ENCODE results near the gene SF3B2.

Gene SF3B2

DNA sequence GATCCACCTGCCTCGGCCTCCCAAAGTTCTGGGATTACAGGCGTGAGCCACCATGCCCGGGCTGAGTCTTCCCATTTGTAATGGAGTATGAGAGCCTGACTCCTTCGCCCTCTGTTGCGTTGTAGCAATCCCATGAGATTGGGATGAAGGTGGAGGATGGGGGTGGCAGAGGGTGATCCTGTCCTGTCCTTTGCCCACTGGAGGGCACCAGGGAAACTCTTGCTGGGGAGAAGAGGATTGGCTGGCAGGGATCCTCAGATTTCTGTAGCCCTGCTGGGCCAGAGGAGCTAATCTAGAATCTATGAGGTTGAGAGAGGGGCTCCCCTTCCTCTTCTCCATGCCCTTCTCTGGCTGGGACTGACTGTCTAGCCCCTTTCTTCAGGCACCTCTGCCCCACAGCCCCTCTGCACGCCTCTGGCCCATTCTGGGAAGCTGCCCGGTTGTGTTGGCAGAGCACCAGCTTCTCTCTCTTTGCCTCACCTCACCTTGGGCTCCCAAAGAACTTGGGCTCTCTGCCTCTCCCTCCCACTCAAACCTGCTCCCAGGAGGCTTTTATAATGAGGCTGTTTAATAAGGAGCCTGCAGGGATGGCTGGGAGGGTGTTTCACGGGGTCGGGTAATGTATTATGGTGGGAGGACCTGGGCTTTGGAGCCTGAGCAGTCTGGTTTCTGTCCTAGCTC lies 16.4 kb upstream of the SF3B2 start:
- Histone ChIP-seq H3K9me3 (ENCODE audit: insufficient read depth, low read length) (peaks cover 4% of the 10 kb centered on the region; the same call in 1 of the 2 replicates), H3K4me3 (ENCODE audit: insufficient read length, low read depth) (no peak overlapping the region), H3K9ac (ENCODE audit: insufficient read length, low read depth) (no peak overlapping the region), H3K4me1 (ENCODE audit: insufficient read depth, insufficient read length) (no peaks in the 10 kb centered on the region), H3K36me3 (ENCODE audit: insufficient read depth, insufficient read length, low read length) (no peaks in the 10 kb centered on the region), H3K27me3 (ENCODE audit: insufficient read depth, insufficient read length) (no peaks in the 10 kb centered on the region)
- no peak for DNase-seq (ENCODE audit: low read depth, low spot score)
- no peak for TF ChIP-seq ZNF274 (IDR thresholded peaks at IDR 0.05; ENCODE audit: low read depth, low read length)

GRCh38 chr11:66036334-66036710 lies 15.8 kb upstream of the SF3B2 start:
- no peak for DNase-seq (ENCODE audit: low read depth, low spot score)
- no peaks in the 10 kb centered on the region for H3K4me1 ChIP-seq (ENCODE audit: insufficient read depth, insufficient read length)
- no peaks in the 10 kb centered on the region for H3K36me3 ChIP-seq (ENCODE audit: insufficient read depth, insufficient read length, low read length)
- H3K27me3 ChIP-seq (ENCODE audit: insufficient read depth, insufficient read length), result no peaks in the 10 kb centered on the region
- H3K9me3 ChIP-seq (ENCODE audit: insufficient read depth, low read length), result peaks cover 4% of the 10 kb centered on the region; the same call in 1 of the 2 replicates
- no peak overlapping the region for H3K9ac ChIP-seq (ENCODE audit: insufficient read length, low read depth)
- TF ChIP-seq ZNF274 (IDR thresholded peaks at IDR 0.05; ENCODE audit: low read depth, low read length) (no peak), YY1 (IDR thresholded peaks at IDR 0.05; ENCODE audit: insufficient read depth, insufficient read length) (no peak), SUZ12 (IDR thresholded peaks at IDR 0.05; ENCODE audit: extremely low read depth, insufficient read depth, insufficient read length) (no peak)
- no peak overlapping the region for H3K4me3 ChIP-seq (ENCODE audit: insufficient read length, low read depth)

GRCh38 chr11:66037327-66037726 lies 14.8 kb upstream of the SF3B2 start:
- H3K9ac ChIP-seq (ENCODE audit: insufficient read length, low read depth), result no peak overlapping the region
- H3K4me3 ChIP-seq (ENCODE audit: insufficient read length, low read depth), result no peak overlapping the region
- no peaks in the 10 kb centered on the region for H3K36me3 ChIP-seq (ENCODE audit: insufficient read depth, insufficient read length, low read length)
- H3K27me3 ChIP-seq (ENCODE audit: insufficient read depth, insufficient read length), result no peaks in the 10 kb centered on the region
- DNase-seq (ENCODE audit: low read depth, low spot score), result no peak
- peaks cover 4% of the 10 kb centered on the region; the same call in 1 of the 2 replicates for H3K9me3 ChIP-seq (ENCODE audit: insufficient read depth, low read length)
- H3K4me1 ChIP-seq (ENCODE audit: insufficient read depth, insufficient read length), result no peaks in the 10 kb centered on the region
- TF ChIP-seq YY1 (IDR thresholded peaks at IDR 0.05; ENCODE audit: insufficient read depth, insufficient read length) (no peak), ZNF274 (IDR thresholded peaks at IDR 0.05; ENCODE audit: low read depth, low read length) (no peak), SUZ12 (IDR thresholded peaks at IDR 0.05; ENCODE audit: extremely low read depth, insufficient read depth, insufficient read length) (no peak)

DNA sequence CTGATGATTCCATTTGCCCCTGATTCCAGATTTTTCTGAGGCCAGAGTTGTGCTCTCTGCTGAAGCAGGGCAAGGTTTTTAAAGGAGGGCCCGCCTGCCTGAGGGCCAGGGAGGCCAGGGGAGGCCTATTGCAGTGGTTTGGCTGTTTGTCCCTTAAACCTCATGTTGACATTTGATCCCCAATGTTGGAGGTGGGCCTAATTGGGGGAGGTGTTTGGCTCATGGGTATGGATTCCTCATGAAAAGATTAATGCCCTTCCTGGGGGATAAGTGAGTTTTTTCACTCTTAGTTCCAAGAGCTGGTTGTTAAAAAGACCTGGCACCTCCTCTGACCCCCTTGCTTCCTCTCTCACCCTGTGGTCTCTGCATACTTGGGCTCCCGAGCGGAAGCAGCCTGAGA lies 12.4 kb upstream of the SF3B2 start:
- Histone ChIP-seq H3K9ac (ENCODE audit: insufficient read length, low read depth) (no peak overlapping the region), H3K27me3 (ENCODE audit: insufficient read depth, insufficient read length) (no peaks in the 10 kb centered on the region), H3K4me3 (ENCODE audit: insufficient read length, low read depth) (no peak overlapping the region), H3K36me3 (ENCODE audit: insufficient read depth, insufficient read length, low read length) (peaks cover 3% of the 10 kb centered on the region), H3K9me3 (ENCODE audit: insufficient read depth, low read length) (peaks cover 4% of the 10 kb centered on the region; the same call in 1 of the 2 replicates), H3K4me1 (ENCODE audit: insufficient read depth, insufficient read length) (no peaks in the 10 kb centered on the region)
- DNase-seq (ENCODE audit: low read depth, low spot score), result no peak
- TF ChIP-seq SUZ12 (IDR thresholded peaks at IDR 0.05; ENCODE audit: extremely low read depth, insufficient read depth, insufficient read length) (no peak), YY1 (IDR thresholded peaks at IDR 0.05; ENCODE audit: insufficient read depth, insufficient read length) (no peak), ZNF274 (IDR thresholded peaks at IDR 0.05; ENCODE audit: low read depth, low read length) (no peak)

- Histone ChIP-seq H3K9me3 (ENCODE audit: insufficient read depth, low read length) (no peaks in the 10 kb centered on the region; the same call in 1 of the 2 replicates), H3K9ac (ENCODE audit: insufficient read length, low read depth) (no peak overlapping the region), H3K36me3 (ENCODE audit: insufficient read depth, insufficient read length, low read length) (peaks cover 3% of the 10 kb centered on the region), H3K4me1 (ENCODE audit: insufficient read depth, insufficient read length) (no peaks in the 10 kb centered on the region), H3K4me3 (ENCODE audit: insufficient read length, low read depth) (no peak overlapping the region), H3K27me3 (ENCODE audit: insufficient read depth, insufficient read length) (no peaks in the 10 kb centered on the region)
- TF ChIP-seq YY1 (IDR thresholded peaks at IDR 0.05; ENCODE audit: insufficient read depth, insufficient read length) (no peak), ZNF274 (IDR thresholded peaks at IDR 0.05; ENCODE audit: low read depth, low read length) (no peak), SUZ12 (IDR thresholded peaks at IDR 0.05; ENCODE audit: extremely low read depth, insufficient read depth, insufficient read length) (no peak)
- no peak for DNase-seq (ENCODE audit: low read depth, low spot score)
These were observed 9.8 kb upstream of the SF3B2 start for GRCh38 chr11:66042227-66042995.

DNA sequence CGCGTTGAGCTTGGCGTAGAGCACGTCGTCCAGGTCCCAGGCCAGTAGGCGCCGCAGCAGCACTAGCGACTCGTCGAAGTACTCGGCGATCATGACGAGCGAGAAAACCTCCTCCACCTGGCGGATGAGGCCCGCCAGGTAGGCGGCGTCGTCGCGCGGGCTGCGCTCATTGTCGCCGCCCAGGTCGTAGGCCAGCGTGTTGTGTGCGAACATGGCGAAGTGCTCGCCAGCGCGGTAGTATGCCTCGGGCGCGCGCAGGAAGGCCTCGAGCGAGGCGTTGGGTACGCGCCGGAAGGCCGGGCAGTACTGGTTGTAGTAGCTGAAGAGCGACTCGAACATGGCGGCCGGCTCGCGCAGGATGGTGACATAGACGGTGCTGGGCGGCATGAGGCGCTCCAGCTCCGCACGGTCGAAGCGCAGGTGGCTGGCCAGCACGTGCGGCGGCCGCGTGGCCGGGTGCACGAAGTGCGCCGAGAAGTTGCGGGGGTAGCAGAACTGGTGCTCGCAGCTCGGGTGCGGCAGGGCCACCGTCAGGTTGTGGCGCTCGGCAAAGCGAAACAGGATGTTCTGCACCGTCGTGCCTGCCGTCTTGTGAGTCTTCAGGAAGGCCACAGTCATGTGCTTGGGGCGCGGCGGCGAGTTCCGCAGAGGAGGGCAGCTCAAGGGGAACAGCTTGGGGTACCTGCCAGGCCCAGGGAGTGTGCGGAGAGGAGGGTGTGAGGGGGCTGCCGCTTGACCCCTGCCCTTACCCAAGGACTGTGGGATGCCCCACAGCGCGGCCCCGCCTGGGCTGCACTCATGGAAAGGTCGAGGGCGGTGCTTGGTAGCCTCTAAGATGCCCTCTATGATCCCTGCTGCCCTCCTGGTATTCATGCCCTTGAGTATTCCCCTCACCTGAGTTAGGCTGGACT lies 8.9 kb upstream of the SF3B2 start:
- peaks cover 3% of the 10 kb centered on the region for H3K36me3 ChIP-seq (ENCODE audit: insufficient read depth, insufficient read length, low read length)
- H3K9ac ChIP-seq (ENCODE audit: insufficient read length, low read depth), result no peak overlapping the region
- H3K4me3 ChIP-seq (ENCODE audit: insufficient read length, low read depth), result no peak overlapping the region
- no peaks in the 10 kb centered on the region for H3K27me3 ChIP-seq (ENCODE audit: insufficient read depth, insufficient read length)
- DNase-seq (ENCODE audit: low read depth, low spot score), result no peak
- TF ChIP-seq YY1 (IDR thresholded peaks at IDR 0.05; ENCODE audit: insufficient read depth, insufficient read length), result no peak
- TF ChIP-seq ZNF274 (IDR thresholded peaks at IDR 0.05; ENCODE audit: low read depth, low read length), result no peak
- no peak for TF ChIP-seq SUZ12 (IDR thresholded peaks at IDR 0.05; ENCODE audit: extremely low read depth, insufficient read depth, insufficient read length)
- H3K9me3 ChIP-seq (ENCODE audit: insufficient read depth, low read length), result no peaks in the 10 kb centered on the region
- no peaks in the 10 kb centered on the region for H3K4me1 ChIP-seq (ENCODE audit: insufficient read depth, insufficient read length)

Measured in NT2/D1 (cell line).